Measurements from ENCODE around the gene SMIM29. TPM values are rescaled to one million over a fixed set of nuclear protein-coding genes. Genes with fewer than 3 reads are reported as not detected.

Gene SMIM29
- polyA plus RNA-seq, 1 donor (not counting 4 experiments of a cell fraction or from before 2014, with no cell fraction given), result 27.4 TPM

DNA sequence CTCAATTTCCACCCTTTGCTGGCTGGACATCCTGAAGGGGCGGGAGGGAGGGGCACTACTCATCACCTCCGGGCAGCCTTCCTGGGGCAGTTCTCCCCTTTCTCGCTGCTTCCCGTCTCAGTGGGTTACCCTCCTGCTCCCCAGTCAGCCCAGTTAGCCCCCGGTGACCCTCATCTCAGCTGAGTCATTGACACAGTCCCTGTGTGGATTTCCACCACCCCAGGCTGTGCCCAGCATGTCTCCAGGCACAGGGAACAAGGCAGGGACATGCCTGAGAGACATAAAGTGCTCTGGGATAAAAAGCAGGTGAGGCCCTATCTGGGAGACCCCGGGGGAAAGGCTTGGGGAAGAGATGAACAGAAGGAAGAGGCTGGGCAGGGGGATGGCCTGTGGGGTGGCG is 42.1 kb downstream of the SMIM29 start:
- H3K27ac ChIP-seq (ENCODE audit: control insufficient read depth, insufficient read depth, low read length), result no peak overlapping the region
- no peak overlapping the region for H2AFZ ChIP-seq (ENCODE audit: control insufficient read depth, low read length)
- dilution Hi-C loops (cut with MboI; ENCODE audit: extremely low pct_ligation_motif_present, low sequenced_read_pairs), result no loop called here
- DNase-seq (ENCODE audit: low read depth, low spot score) (no peak), FAIRE-seq (no peak)
- no peaks in the 10 kb centered on the region for H3K27me3 ChIP-seq (ENCODE audit: control insufficient read depth, extremely low read depth, insufficient read depth, low read length)
- H3K36me3 ChIP-seq (ENCODE audit: control insufficient read depth in 2 of 2, extremely low read depth in 1 of 2, insufficient read depth in 2 of 2, low read length in 2 of 2), result no peaks in the 10 kb centered on the region
- no peaks in the 10 kb centered on the region for H3K79me2 ChIP-seq (ENCODE audit: control insufficient read depth, insufficient read depth, low read length)
- no peak for TF ChIP-seq EZH2 (IDR thresholded peaks at IDR 0.05; ENCODE audit: low read length)
- H3K4me3 ChIP-seq (ENCODE audit: control insufficient read depth in 2 of 3, extremely low read depth in 1 of 3, insufficient read depth in 2 of 3, low read depth in 1 of 3, low read length in 3 of 3), result no peak overlapping the region
- H3K9ac ChIP-seq (ENCODE audit: control insufficient read depth, extremely low read depth, insufficient read depth, low read length), result no peak overlapping the region
- H3K4me1 ChIP-seq (ENCODE audit: control insufficient read depth, extremely low read depth, insufficient read depth, low read length), result peaks cover 7% of the 10 kb centered on the region
- no peaks in the 10 kb centered on the region for H4K20me1 ChIP-seq (ENCODE audit: control insufficient read depth, extremely low read depth, insufficient read depth, low read length)
- no peak overlapping the region for H3K4me2 ChIP-seq (ENCODE audit: control insufficient read depth, extremely low read depth, insufficient read depth, low read depth, low read length)
- H3K9me3 ChIP-seq (ENCODE audit: control insufficient read depth, low read depth, low read length), result no peaks in the 10 kb centered on the region
- H3K9me1 ChIP-seq (ENCODE audit: control insufficient read depth, extremely low read depth, insufficient read depth, low read length), result no peaks in the 10 kb centered on the region

GRCh38 chr6:34205916-34206315 is 42.9 kb downstream of the SMIM29 start:
- Histone ChIP-seq H3K4me3 (ENCODE audit: control insufficient read depth in 2 of 3, extremely low read depth in 1 of 3, insufficient read depth in 2 of 3, low read depth in 1 of 3, low read length in 3 of 3) (no peak overlapping the region), H3K79me2 (ENCODE audit: control insufficient read depth, insufficient read depth, low read length) (no peaks in the 10 kb centered on the region), H3K27ac (ENCODE audit: control insufficient read depth, insufficient read depth, low read length) (no peak overlapping the region), H3K27me3 (ENCODE audit: control insufficient read depth, extremely low read depth, insufficient read depth, low read length) (no peaks in the 10 kb centered on the region), H3K36me3 (ENCODE audit: control insufficient read depth in 2 of 2, extremely low read depth in 1 of 2, insufficient read depth in 2 of 2, low read length in 2 of 2) (no peaks in the 10 kb centered on the region), H3K9me1 (ENCODE audit: control insufficient read depth, extremely low read depth, insufficient read depth, low read length) (no peaks in the 10 kb centered on the region), H2AFZ (ENCODE audit: control insufficient read depth, low read length) (no peak overlapping the region), H4K20me1 (ENCODE audit: control insufficient read depth, extremely low read depth, insufficient read depth, low read length) (no peaks in the 10 kb centered on the region), H3K9me3 (ENCODE audit: control insufficient read depth, low read depth, low read length) (no peaks in the 10 kb centered on the region), H3K9ac (ENCODE audit: control insufficient read depth, extremely low read depth, insufficient read depth, low read length) (no peak overlapping the region), H3K4me2 (ENCODE audit: control insufficient read depth, extremely low read depth, insufficient read depth, low read depth, low read length) (no peak overlapping the region), H3K4me1 (ENCODE audit: control insufficient read depth, extremely low read depth, insufficient read depth, low read length) (peaks cover 7% of the 10 kb centered on the region)
- FAIRE-seq, result no peak
- no peak for DNase-seq (ENCODE audit: low read depth, low spot score)
- dilution Hi-C loops (cut with MboI; ENCODE audit: extremely low pct_ligation_motif_present, low sequenced_read_pairs), result no loop called here
- no peak for TF ChIP-seq EZH2 (IDR thresholded peaks at IDR 0.05; ENCODE audit: low read length)
- TF ChIP-seq, protein P1, sequence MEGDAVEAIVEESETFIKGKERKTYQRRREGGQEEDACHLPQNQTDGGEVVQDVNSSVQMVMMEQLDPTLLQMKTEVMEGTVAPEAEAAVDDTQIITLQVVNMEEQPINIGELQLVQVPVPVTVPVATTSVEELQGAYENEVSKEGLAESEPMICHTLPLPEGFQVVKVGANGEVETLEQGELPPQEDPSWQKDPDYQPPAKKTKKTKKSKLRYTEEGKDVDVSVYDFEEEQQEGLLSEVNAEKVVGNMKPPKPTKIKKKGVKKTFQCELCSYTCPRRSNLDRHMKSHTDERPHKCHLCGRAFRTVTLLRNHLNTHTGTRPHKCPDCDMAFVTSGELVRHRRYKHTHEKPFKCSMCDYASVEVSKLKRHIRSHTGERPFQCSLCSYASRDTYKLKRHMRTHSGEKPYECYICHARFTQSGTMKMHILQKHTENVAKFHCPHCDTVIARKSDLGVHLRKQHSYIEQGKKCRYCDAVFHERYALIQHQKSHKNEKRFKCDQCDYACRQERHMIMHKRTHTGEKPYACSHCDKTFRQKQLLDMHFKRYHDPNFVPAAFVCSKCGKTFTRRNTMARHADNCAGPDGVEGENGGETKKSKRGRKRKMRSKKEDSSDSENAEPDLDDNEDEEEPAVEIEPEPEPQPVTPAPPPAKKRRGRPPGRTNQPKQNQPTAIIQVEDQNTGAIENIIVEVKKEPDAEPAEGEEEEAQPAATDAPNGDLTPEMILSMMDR (optimal IDR thresholded peaks at IDR 0.05 in 1 of 3, IDR thresholded peaks at IDR 0.05 in 1 of 3, conservative IDR thresholded peaks at IDR 0.05 in 1 of 3; ENCODE audit: extremely low read depth in 1 of 3, insufficient read depth in 2 of 3, low read length in 3 of 3), result no peak

DNA sequence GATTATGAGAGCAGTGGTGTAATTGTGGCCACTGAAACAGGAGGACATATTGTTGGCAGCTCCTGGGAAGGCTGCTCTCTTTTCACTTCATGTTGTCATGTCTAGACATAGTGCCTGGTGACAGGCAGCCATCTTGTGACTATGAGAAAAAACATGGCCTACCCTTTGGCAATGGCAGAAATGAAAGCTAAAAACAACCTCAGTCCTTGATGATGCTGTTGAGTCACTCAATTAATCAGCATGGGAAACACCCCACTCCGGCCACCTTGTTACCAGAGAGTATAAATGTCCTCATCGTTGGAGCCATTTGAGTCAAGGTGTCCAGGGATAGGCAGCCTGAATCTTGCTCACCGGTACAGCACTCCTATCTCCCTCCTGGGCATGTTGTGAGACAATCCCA is 43.3 kb downstream of the SMIM29 start:
- H3K4me3 ChIP-seq (ENCODE audit: control insufficient read depth in 2 of 3, extremely low read depth in 1 of 3, insufficient read depth in 2 of 3, low read depth in 1 of 3, low read length in 3 of 3), result no peak overlapping the region
- FAIRE-seq (no peak), DNase-seq (ENCODE audit: low read depth, low spot score) (no peak)
- H3K9me3 ChIP-seq (ENCODE audit: control insufficient read depth, low read depth, low read length), result no peaks in the 10 kb centered on the region
- H3K27me3 ChIP-seq (ENCODE audit: control insufficient read depth, extremely low read depth, insufficient read depth, low read length), result no peaks in the 10 kb centered on the region
- TF ChIP-seq EZH2 (IDR thresholded peaks at IDR 0.05; ENCODE audit: low read length), result no peak
- TF ChIP-seq, protein P1 (optimal IDR thresholded peaks at IDR 0.05 in 1 of 3, IDR thresholded peaks at IDR 0.05 in 1 of 3, conservative IDR thresholded peaks at IDR 0.05 in 1 of 3; ENCODE audit: extremely low read depth in 1 of 3, insufficient read depth in 2 of 3, low read length in 3 of 3), result no peak
- H3K4me2 ChIP-seq (ENCODE audit: control insufficient read depth, extremely low read depth, insufficient read depth, low read depth, low read length), result no peak overlapping the region
- no peaks in the 10 kb centered on the region for H4K20me1 ChIP-seq (ENCODE audit: control insufficient read depth, extremely low read depth, insufficient read depth, low read length)
- dilution Hi-C loops (cut with MboI; ENCODE audit: extremely low pct_ligation_motif_present, low sequenced_read_pairs), result no loop called here
- peaks cover 7% of the 10 kb centered on the region for H3K4me1 ChIP-seq (ENCODE audit: control insufficient read depth, extremely low read depth, insufficient read depth, low read length)
- H2AFZ ChIP-seq (ENCODE audit: control insufficient read depth, low read length), result peak overlapping the region; percentile 87
- no peaks in the 10 kb centered on the region for H3K36me3 ChIP-seq (ENCODE audit: control insufficient read depth in 2 of 2, extremely low read depth in 1 of 2, insufficient read depth in 2 of 2, low read length in 2 of 2)
- no peaks in the 10 kb centered on the region for H3K79me2 ChIP-seq (ENCODE audit: control insufficient read depth, insufficient read depth, low read length)
- no peak overlapping the region for H3K27ac ChIP-seq (ENCODE audit: control insufficient read depth, insufficient read depth, low read length)
- H3K9ac ChIP-seq (ENCODE audit: control insufficient read depth, extremely low read depth, insufficient read depth, low read length), result no peak overlapping the region
- no peaks in the 10 kb centered on the region for H3K9me1 ChIP-seq (ENCODE audit: control insufficient read depth, extremely low read depth, insufficient read depth, low read length)
